ENCODE data around the gene MYDGF. TPM values are rescaled to one million over a fixed set of nuclear protein-coding genes. Genes with fewer than 3 reads are reported as not detected.

Gene MYDGF
- total and polyA plus RNA-seq, 9 of the 15 experiments (the other 6 are each of a cell fraction or from before 2014, with no cell fraction given) = 4.2 to 141 (median 82.1) TPM

DNA sequence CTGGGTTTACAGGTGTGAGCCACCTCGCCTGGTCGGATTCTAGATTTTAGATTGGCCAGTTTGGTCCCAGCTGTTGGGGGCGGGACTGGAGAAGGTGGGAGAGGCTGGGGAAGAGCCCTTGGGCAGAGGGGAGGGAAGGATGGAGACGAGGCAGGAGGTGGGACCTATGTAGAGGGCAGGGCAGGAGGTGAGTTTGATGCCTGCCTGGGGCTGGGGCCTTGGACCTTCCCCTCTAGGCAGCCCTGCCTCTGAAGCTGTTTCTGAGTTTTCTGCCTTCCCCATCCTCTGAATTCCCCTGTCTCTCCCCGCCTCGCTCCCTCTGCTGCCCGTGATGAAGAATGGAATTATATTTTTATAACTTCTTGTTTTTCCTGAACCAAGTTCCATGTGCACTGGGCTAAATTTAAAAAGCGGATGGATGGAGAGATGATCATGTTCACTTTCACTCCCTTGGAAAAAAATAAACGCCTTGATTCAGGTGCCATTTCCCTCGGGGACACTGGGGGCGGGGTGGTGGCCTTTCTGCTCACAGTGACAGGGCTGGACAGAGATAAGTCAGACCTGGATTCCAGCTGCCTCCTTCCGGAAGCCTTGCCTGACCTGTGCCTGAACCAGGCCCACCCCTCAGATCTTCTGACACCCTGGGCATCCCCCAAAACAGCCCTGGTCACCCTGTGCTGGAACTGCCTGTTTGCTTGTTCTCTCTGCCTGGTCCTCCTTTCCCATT, 47.3 kb downstream of the MYDGF start (continued):
- TF ChIP-seq, protein P1, sequence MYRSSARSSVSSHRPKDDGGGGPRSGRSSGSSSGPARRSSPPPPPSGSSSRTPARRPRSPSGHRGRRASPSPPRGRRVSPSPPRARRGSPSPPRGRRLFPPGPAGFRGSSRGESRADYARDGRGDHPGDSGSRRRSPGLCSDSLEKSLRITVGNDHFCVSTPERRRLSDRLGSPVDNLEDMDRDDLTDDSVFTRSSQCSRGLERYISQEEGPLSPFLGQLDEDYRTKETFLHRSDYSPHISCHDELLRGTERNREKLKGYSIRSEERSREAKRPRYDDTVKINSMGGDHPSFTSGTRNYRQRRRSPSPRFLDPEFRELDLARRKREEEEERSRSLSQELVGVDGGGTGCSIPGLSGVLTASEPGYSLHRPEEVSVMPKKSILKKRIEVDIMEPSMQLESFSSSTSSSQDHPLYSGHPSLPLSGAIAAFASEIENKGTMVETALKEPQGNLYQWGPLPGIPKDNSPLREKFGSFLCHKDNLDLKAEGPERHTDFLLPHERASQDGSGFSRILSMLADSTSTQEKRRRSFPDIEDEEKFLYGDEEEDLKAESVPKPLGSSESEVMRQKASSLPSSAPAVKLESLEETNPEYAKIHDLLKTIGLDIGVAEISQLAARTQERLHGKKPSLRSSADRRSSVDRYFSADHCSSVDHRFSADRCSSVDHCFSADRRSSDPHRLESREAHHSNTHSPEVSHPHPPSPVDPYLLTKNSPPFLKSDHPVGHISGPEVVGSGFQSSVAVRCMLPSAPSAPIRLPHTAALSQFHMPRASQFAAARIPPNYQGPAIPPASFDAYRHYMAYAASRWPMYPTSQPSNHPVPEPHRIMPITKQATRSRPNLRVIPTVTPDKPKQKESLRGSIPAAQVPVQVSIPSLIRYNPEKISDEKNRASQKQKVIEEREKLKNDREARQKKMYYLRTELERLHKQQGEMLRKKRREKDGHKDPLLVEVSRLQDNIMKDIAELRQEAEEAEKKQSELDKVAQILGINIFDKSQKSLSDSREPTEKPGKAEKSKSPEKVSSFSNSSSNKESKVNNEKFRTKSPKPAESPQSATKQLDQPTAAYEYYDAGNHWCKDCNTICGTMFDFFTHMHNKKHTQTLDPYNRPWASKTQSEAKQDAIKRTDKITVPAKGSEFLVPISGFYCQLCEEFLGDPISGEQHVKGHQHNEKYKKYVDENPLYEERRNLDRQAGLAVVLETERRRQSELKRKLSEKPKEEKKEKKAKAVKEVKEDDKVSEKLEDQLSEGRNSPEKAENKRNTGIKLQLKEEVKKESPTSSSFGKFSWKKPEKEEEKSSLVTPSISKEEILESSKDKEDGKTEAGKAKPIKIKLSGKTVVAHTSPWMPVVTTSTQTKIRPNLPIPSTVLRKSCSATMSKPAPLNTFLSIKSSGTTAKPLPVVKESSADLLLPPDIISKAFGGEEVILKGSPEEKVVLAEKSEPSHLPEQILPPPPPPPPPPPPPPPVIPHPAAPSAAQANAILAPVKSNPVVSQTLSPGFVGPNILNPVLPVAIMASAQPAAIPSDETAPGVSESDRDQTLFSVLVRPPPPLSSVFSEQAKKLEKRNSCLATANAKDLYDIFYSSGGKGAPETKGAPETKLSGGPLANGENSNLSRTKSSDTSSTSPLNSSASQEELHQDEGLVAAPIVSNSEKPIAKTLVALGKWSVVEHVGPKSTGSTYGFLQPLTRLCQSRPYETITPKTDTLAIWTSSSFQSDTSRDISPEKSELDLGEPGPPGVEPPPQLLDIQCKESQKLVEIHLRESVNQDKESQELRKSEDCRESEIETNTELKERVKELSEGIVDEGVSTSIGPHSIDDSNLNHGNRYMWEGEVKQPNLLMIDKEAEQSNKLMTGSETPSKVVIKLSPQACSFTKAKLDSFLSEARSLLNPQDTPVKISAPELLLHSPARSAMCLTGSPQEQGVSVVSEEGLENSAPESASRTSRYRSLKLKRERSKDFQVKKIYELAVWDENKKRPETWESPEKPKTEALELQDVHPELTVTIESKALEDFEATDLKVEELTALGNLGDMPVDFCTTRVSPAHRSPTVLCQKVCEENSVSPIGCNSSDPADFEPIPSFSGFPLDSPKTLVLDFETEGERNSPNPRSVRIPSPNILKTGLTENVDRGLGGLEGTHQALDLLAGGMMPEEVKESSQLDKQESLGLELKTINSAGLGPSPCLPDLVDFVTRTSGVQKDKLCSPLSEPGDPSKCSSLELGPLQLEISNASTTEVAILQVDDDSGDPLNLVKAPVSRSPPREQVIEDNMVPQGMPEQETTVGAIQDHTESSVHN (IDR thresholded peaks at IDR 0.05; ENCODE audit: borderline replicate concordance in 1 of 2, low read depth in 1 of 2) = no peak
- TF ChIP-seq ZNF282 (CRISPR knock-in tag; IDR thresholded peaks at IDR 0.05) = no peak
- peak; percentile 19; the same call in 1 of the 2 replicates for TF ChIP-seq CREM (IDR thresholded peaks at IDR 0.05; ENCODE audit: low read depth)
- no peak for TF ChIP-seq HMG20A (CRISPR knock-in tag; conservative IDR thresholded peaks at IDR 0.05)
- no peak for TF ChIP-seq POLR3G (IDR thresholded peaks at IDR 0.05; ENCODE audit: extremely low read depth, insufficient read length, insufficient replicate concordance)
- TF ChIP-seq, protein P2, sequence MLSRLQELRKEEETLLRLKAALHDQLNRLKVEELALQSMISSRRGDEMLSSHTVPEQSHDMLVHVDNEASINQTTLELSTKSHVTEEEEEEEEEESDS (CRISPR knock-in tag; IDR thresholded peaks at IDR 0.05) = no peak
- TF ChIP-seq ZC3H8 (IDR thresholded peaks at IDR 0.05) = no peak
- TF ChIP-seq GTF2E2 (tag; IDR thresholded peaks at IDR 0.05) = no peak
- 0 out of 2 replicates have a peak, but pooled peaks have one; percentile 30 for TF ChIP-seq ZNF384 (IDR thresholded peaks at IDR 0.05; ENCODE audit: low read depth, low read length)
- no peak for TF ChIP-seq XRCC3 (IDR thresholded peaks at IDR 0.05)
- no peak for TF ChIP-seq NFXL1 (CRISPR knock-in tag; IDR thresholded peaks at IDR 0.05)
- TF ChIP-seq TCF7L2 (IDR thresholded peaks at IDR 0.05; ENCODE audit: low read depth, low read length) = no peak
- TF ChIP-seq ARHGAP35 (IDR thresholded peaks at IDR 0.05; ENCODE audit: partially characterized antibody) = no peak
- no peak for TF ChIP-seq ZNF584 (CRISPR knock-in tag; IDR thresholded peaks at IDR 0.05; ENCODE audit: low read depth)
- peak; percentile 57 for TF ChIP-seq MEIS2 (IDR thresholded peaks at IDR 0.05; ENCODE audit: partially characterized antibody)
- TF ChIP-seq, protein P3, sequence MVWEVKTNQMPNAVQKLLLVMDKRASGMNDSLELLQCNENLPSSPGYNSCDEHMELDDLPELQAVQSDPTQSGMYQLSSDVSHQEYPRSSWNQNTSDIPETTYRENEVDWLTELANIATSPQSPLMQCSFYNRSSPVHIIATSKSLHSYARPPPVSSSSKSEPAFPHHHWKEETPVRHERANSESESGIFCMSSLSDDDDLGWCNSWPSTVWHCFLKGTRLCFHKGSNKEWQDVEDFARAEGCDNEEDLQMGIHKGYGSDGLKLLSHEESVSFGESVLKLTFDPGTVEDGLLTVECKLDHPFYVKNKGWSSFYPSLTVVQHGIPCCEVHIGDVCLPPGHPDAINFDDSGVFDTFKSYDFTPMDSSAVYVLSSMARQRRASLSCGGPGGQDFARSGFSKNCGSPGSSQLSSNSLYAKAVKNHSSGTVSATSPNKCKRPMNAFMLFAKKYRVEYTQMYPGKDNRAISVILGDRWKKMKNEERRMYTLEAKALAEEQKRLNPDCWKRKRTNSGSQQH (CRISPR knock-in tag; IDR thresholded peaks at IDR 0.05) = no peak
- TF ChIP-seq ZNF217 (CRISPR knock-in tag; IDR thresholded peaks at IDR 0.05) = no peak
- TF ChIP-seq TEAD4 (IDR thresholded peaks at IDR 0.05; ENCODE audit: low read length) = peak; percentile 35
- no peak for TF ChIP-seq TEAD4 (CRISPR knock-in tag; IDR thresholded peaks at IDR 0.05; ENCODE audit: borderline replicate concordance)
- TF ChIP-seq CBFA2T3 (IDR thresholded peaks at IDR 0.05) = peak; percentile 51

Measured in K562 (cell line).